ENCODE data around the gene ABCA3. TPM values are rescaled to one million over a fixed set of nuclear protein-coding genes. Genes with fewer than 3 reads are reported as not detected.

Gene ABCA3
- polyA plus RNA-seq, 1 donor from 2014 or later: 30.7 TPM

- Histone ChIP-seq H2AFZ (ENCODE audit: low read depth, low read length) (no peak overlapping the region), H3K9me3 (ENCODE audit: low read length) (no peaks in the 10 kb centered on the region), H3K4me2 (ENCODE audit: low read length) (no peak overlapping the region), H3F3A (ENCODE audit: insufficient read depth, low read length, poor library complexity, severe bottlenecking) (no peaks in the 10 kb centered on the region), H3K4me3 (ENCODE audit: low read length) (no peak overlapping the region), H3K36me3 (ENCODE audit: insufficient read depth, low read length) (no peaks in the 10 kb centered on the region), H3K27ac (ENCODE audit: low read length) (no peak overlapping the region), H3K27me3 (ENCODE audit: insufficient read depth, low read depth, low read length) (no peaks in the 10 kb centered on the region), H3K9ac (ENCODE audit: low read length) (no peak overlapping the region), H3K9me2 (ENCODE audit: insufficient read depth, low read length) (no peaks in the 10 kb centered on the region), H3K79me2 (replicated peaks; ENCODE audit: insufficient read depth, low read length) (no peaks in the 10 kb centered on the region), H4K20me1 (ENCODE audit: insufficient read depth) (no peaks in the 10 kb centered on the region)
- TF ChIP-seq, protein P1, sequence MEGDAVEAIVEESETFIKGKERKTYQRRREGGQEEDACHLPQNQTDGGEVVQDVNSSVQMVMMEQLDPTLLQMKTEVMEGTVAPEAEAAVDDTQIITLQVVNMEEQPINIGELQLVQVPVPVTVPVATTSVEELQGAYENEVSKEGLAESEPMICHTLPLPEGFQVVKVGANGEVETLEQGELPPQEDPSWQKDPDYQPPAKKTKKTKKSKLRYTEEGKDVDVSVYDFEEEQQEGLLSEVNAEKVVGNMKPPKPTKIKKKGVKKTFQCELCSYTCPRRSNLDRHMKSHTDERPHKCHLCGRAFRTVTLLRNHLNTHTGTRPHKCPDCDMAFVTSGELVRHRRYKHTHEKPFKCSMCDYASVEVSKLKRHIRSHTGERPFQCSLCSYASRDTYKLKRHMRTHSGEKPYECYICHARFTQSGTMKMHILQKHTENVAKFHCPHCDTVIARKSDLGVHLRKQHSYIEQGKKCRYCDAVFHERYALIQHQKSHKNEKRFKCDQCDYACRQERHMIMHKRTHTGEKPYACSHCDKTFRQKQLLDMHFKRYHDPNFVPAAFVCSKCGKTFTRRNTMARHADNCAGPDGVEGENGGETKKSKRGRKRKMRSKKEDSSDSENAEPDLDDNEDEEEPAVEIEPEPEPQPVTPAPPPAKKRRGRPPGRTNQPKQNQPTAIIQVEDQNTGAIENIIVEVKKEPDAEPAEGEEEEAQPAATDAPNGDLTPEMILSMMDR (IDR thresholded peaks at IDR 0.05; ENCODE audit: poor library complexity, severe bottlenecking): no peak
- TF ChIP-seq MXI1 (conservative IDR thresholded peaks at IDR 0.05; ENCODE audit: poor library complexity, severe bottlenecking): no peak
- TF ChIP-seq EP300 (conservative IDR thresholded peaks at IDR 0.05; ENCODE audit: poor library complexity, severe bottlenecking): no peak
- TF ChIP-seq EZH2 (IDR thresholded peaks at IDR 0.05; ENCODE audit: borderline replicate concordance, insufficient read depth, low read length, poor library complexity, severe bottlenecking): no peak
- TF ChIP-seq TAF1 (IDR thresholded peaks at IDR 0.05; ENCODE audit: low read depth): no peak
- TF ChIP-seq SMC3 (conservative IDR thresholded peaks at IDR 0.05; ENCODE audit: poor library complexity): no peak
- TF ChIP-seq, protein P2, sequence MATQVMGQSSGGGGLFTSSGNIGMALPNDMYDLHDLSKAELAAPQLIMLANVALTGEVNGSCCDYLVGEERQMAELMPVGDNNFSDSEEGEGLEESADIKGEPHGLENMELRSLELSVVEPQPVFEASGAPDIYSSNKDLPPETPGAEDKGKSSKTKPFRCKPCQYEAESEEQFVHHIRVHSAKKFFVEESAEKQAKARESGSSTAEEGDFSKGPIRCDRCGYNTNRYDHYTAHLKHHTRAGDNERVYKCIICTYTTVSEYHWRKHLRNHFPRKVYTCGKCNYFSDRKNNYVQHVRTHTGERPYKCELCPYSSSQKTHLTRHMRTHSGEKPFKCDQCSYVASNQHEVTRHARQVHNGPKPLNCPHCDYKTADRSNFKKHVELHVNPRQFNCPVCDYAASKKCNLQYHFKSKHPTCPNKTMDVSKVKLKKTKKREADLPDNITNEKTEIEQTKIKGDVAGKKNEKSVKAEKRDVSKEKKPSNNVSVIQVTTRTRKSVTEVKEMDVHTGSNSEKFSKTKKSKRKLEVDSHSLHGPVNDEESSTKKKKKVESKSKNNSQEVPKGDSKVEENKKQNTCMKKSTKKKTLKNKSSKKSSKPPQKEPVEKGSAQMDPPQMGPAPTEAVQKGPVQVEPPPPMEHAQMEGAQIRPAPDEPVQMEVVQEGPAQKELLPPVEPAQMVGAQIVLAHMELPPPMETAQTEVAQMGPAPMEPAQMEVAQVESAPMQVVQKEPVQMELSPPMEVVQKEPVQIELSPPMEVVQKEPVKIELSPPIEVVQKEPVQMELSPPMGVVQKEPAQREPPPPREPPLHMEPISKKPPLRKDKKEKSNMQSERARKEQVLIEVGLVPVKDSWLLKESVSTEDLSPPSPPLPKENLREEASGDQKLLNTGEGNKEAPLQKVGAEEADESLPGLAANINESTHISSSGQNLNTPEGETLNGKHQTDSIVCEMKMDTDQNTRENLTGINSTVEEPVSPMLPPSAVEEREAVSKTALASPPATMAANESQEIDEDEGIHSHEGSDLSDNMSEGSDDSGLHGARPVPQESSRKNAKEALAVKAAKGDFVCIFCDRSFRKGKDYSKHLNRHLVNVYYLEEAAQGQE (IDR thresholded peaks at IDR 0.05; ENCODE audit: borderline replicate concordance): no peak
- no peak for TF ChIP-seq POLR2AphosphoS5 (IDR thresholded peaks at IDR 0.05)
- TF ChIP-seq RAD21 (conservative IDR thresholded peaks at IDR 0.05): no peak
These were observed 57.5 kb downstream of the ABCA3 start for GRCh38 chr16:2282866-2283555.

DNA sequence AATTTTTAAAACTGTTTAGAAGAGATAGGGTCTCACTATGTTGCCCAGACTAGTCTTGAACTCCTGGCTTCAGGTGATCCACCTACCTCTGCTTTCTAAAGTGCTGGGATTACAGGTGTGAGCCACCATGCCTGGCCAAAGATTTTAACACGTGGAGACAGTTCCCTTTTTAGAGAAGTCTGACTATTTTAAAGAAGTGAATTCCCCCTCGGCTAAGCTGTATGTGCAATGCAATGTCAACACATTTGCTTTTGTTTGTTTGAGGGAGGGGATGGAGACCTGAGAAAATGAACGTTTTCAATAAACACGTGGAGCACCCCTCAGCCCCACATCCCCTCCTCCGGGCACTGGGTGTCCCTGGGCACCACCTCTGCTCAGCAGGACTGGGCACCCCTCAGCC is 58.3 kb downstream of the ABCA3 start:
- H3K36me3 ChIP-seq (ENCODE audit: insufficient read depth, low read length): no peaks in the 10 kb centered on the region
- H3K79me2 ChIP-seq (replicated peaks; ENCODE audit: insufficient read depth, low read length): no peaks in the 10 kb centered on the region
- no peak overlapping the region for H3K9ac ChIP-seq (ENCODE audit: low read length)

More for the DNA sequence above, 58.3 kb downstream of the ABCA3 start:
- Histone ChIP-seq H3K9me2 (ENCODE audit: insufficient read depth, low read length) (no peaks in the 10 kb centered on the region), H3K4me3 (ENCODE audit: low read length) (no peak overlapping the region), H2AFZ (ENCODE audit: low read depth, low read length) (no peak overlapping the region), H3K4me2 (ENCODE audit: low read length) (no peak overlapping the region), H3K27me3 (ENCODE audit: insufficient read depth, low read depth, low read length) (no peaks in the 10 kb centered on the region), H3F3A (ENCODE audit: insufficient read depth, low read length, poor library complexity, severe bottlenecking) (no peaks in the 10 kb centered on the region), H3K27ac (ENCODE audit: low read length) (no peak overlapping the region), H3K9me3 (ENCODE audit: low read length) (no peaks in the 10 kb centered on the region), H4K20me1 (ENCODE audit: insufficient read depth) (no peaks in the 10 kb centered on the region)
- no peak for TF ChIP-seq EZH2 (IDR thresholded peaks at IDR 0.05; ENCODE audit: borderline replicate concordance, insufficient read depth, low read length, poor library complexity, severe bottlenecking)
- TF ChIP-seq MXI1 (conservative IDR thresholded peaks at IDR 0.05; ENCODE audit: poor library complexity, severe bottlenecking): no peak
- TF ChIP-seq, protein P1 (IDR thresholded peaks at IDR 0.05; ENCODE audit: poor library complexity, severe bottlenecking): no peak
- TF ChIP-seq RAD21 (conservative IDR thresholded peaks at IDR 0.05): no peak
- no peak for TF ChIP-seq TAF1 (IDR thresholded peaks at IDR 0.05; ENCODE audit: low read depth)
- TF ChIP-seq, protein P2 (IDR thresholded peaks at IDR 0.05; ENCODE audit: borderline replicate concordance): no peak
- no peak for TF ChIP-seq POLR2AphosphoS5 (IDR thresholded peaks at IDR 0.05)
- no peak for TF ChIP-seq SMC3 (conservative IDR thresholded peaks at IDR 0.05; ENCODE audit: poor library complexity)
- no peak for TF ChIP-seq EP300 (conservative IDR thresholded peaks at IDR 0.05; ENCODE audit: poor library complexity, severe bottlenecking)
